ENCODE measurements around the gene EFS.

EFS gene

GRCh38 chr14:23339506-23340268, 25.3 kb downstream of the EFS start:
- Histone ChIP-seq H3K9me3 (replicated peaks; ENCODE audit: insufficient read depth, low read length) (no peaks in the 10 kb centered on the region), H3K9me2 (replicated peaks; ENCODE audit: insufficient read depth, low read length) (no peaks in the 10 kb centered on the region), H3K79me2 (ENCODE audit: low read length) (no peaks in the 10 kb centered on the region), H3K27ac (ENCODE audit: low read length) (no peak overlapping the region), H3K9ac (ENCODE audit: low read length) (no peak overlapping the region), H3K4me1 (ENCODE audit: low read length) (no peaks in the 10 kb centered on the region), H3F3A (ENCODE audit: insufficient read depth, low read length) (no peaks in the 10 kb centered on the region), H3K36me3 (replicated peaks; ENCODE audit: insufficient read depth, low read length) (no peaks in the 10 kb centered on the region), H3K27me3 (replicated peaks; ENCODE audit: insufficient read depth, low read length) (no peaks in the 10 kb centered on the region), H3K4me2 (ENCODE audit: low read depth, low read length) (no peak overlapping the region), H2AFZ (ENCODE audit: low read length) (no peak overlapping the region), H4K20me1 (ENCODE audit: insufficient read depth, low read length) (no peaks in the 10 kb centered on the region), H3K4me3 (ENCODE audit: low read length) (no peak overlapping the region)
- no peak for DNase-seq
- TF ChIP-seq CTCF (IDR thresholded peaks at IDR 0.05; ENCODE audit: low read length) (no peak), EZH2phosphoT487 (IDR thresholded peaks at IDR 0.05; ENCODE audit: low read length) (no peak), EZH2 (optimal IDR thresholded peaks at IDR 0.05; ENCODE audit: low read depth, low read length) (no peak)

- Histone ChIP-seq H3K4me1 (ENCODE audit: low read length) (no peaks in the 10 kb centered on the region), H3K36me3 (replicated peaks; ENCODE audit: insufficient read depth, low read length) (no peaks in the 10 kb centered on the region), H3K9me2 (replicated peaks; ENCODE audit: insufficient read depth, low read length) (no peaks in the 10 kb centered on the region), H3K4me3 (ENCODE audit: low read length) (no peak overlapping the region), H3K4me2 (ENCODE audit: low read depth, low read length) (no peak overlapping the region), H2AFZ (ENCODE audit: low read length) (no peak overlapping the region), H3K9me3 (replicated peaks; ENCODE audit: insufficient read depth, low read length) (no peaks in the 10 kb centered on the region), H3K9ac (ENCODE audit: low read length) (no peak overlapping the region), H4K20me1 (ENCODE audit: insufficient read depth, low read length) (no peaks in the 10 kb centered on the region), H3K27me3 (replicated peaks; ENCODE audit: insufficient read depth, low read length) (no peaks in the 10 kb centered on the region), H3K27ac (ENCODE audit: low read length) (no peak overlapping the region), H3K79me2 (ENCODE audit: low read length) (no peaks in the 10 kb centered on the region), H3F3A (ENCODE audit: insufficient read depth, low read length) (no peaks in the 10 kb centered on the region)
- no peak for DNase-seq
- TF ChIP-seq EZH2 (optimal IDR thresholded peaks at IDR 0.05; ENCODE audit: low read depth, low read length), result no peak
- no peak for TF ChIP-seq CTCF (IDR thresholded peaks at IDR 0.05; ENCODE audit: low read length)
- TF ChIP-seq EZH2phosphoT487 (IDR thresholded peaks at IDR 0.05; ENCODE audit: low read length), result no peak
Observed at GRCh38 chr14:23335623-23336022, 29.3 kb downstream of the EFS start.

- no peak overlapping the region for H3K27ac ChIP-seq (ENCODE audit: low read length)
- H3K9me3 ChIP-seq (replicated peaks; ENCODE audit: insufficient read depth, low read length), result no peaks in the 10 kb centered on the region
Observed at GRCh38 chr14:23327947-23328744, 36.8 kb downstream of the EFS start.

More at GRCh38 chr14:23327947-23328744, 36.8 kb downstream of the EFS start:
- H2AFZ ChIP-seq (ENCODE audit: low read length), result no peak overlapping the region
- H3K4me3 ChIP-seq (ENCODE audit: low read length), result no peak overlapping the region
- peaks cover 4% of the 10 kb centered on the region; the same call in 1 of the 2 replicates for H3K4me1 ChIP-seq (ENCODE audit: low read length)
- H3K36me3 ChIP-seq (replicated peaks; ENCODE audit: insufficient read depth, low read length), result no peaks in the 10 kb centered on the region
- TF ChIP-seq EZH2 (optimal IDR thresholded peaks at IDR 0.05; ENCODE audit: low read depth, low read length) (no peak), EZH2phosphoT487 (IDR thresholded peaks at IDR 0.05; ENCODE audit: low read length) (no peak), CTCF (IDR thresholded peaks at IDR 0.05; ENCODE audit: low read length) (peak; percentile 59)
- H3K9me2 ChIP-seq (replicated peaks; ENCODE audit: insufficient read depth, low read length), result no peaks in the 10 kb centered on the region
- no peaks in the 10 kb centered on the region for H4K20me1 ChIP-seq (ENCODE audit: insufficient read depth, low read length)
- no peak overlapping the region for H3K4me2 ChIP-seq (ENCODE audit: low read depth, low read length)
- no peak overlapping the region for H3K9ac ChIP-seq (ENCODE audit: low read length)
- H3F3A ChIP-seq (ENCODE audit: insufficient read depth, low read length), result no peaks in the 10 kb centered on the region
- DNase-seq, result peak; percentile 52
- H3K27me3 ChIP-seq (replicated peaks; ENCODE audit: insufficient read depth, low read length), result no peaks in the 10 kb centered on the region
- H3K79me2 ChIP-seq (ENCODE audit: low read length), result peaks cover 5% of the 10 kb centered on the region

Data from MM.1S (cell line).